Measurements from ENCODE around the gene LTBP4.
"Not testable (repeated sequence)": the region's sequence is repeated elsewhere in the genome, so short reads cannot be mapped to it uniquely, and the experiment has no call there.

Gene LTBP4

GRCh38 chr19:40624369-40625153 lies 23.4 kb downstream of the LTBP4 start:
- DNase-seq = not testable (repeated sequence)

- DNase-seq = no peak
Measured at GRCh38 chr19:40625406-40626120, 24.4 kb downstream of the LTBP4 start.

- no peak for DNase-seq
Measured at GRCh38 chr19:40626918-40627317, 25.7 kb downstream of the LTBP4 start.

- DNase-seq = no peak
Measured at GRCh38 chr19:40627486-40628279, 26.5 kb downstream of the LTBP4 start.

- DNase-seq = no peak
Measured at GRCh38 chr19:40629346-40629745, 28.2 kb downstream of the LTBP4 start.

GRCh38 chr19:40630571-40631160 lies 29.5 kb downstream of the LTBP4 start:
- no peak for DNase-seq

- no peak for DNase-seq
Measured at GRCh38 chr19:40632311-40633036, 31.3 kb downstream of the LTBP4 start.

- DNase-seq = no peak
Measured at GRCh38 chr19:40633207-40633606, 32.0 kb downstream of the LTBP4 start.

GRCh38 chr19:40638327-40638726 lies 37.2 kb downstream of the LTBP4 start:
- no peak for DNase-seq

GRCh38 chr19:40639638-40639982 lies 38.4 kb downstream of the LTBP4 start:
- DNase-seq = no peak

GRCh38 chr19:40640744-40641143 lies 39.6 kb downstream of the LTBP4 start:
- DNase-seq = no peak

GRCh38 chr19:40641281-40641680 lies 40.1 kb downstream of the LTBP4 start:
- no peak for DNase-seq

GRCh38 chr19:40642051-40642706 lies 41.0 kb downstream of the LTBP4 start:
- no peak for DNase-seq

GRCh38 chr19:40642757-40643305 lies 41.7 kb downstream of the LTBP4 start:
- no peak for DNase-seq

GRCh38 chr19:40646743-40647254 lies 45.6 kb downstream of the LTBP4 start:
- DNase-seq = no peak

GRCh38 chr19:40649903-40650675 lies 48.9 kb downstream of the LTBP4 start:
- not testable (repeated sequence) for DNase-seq

GRCh38 chr19:40650749-40651305 lies 49.7 kb downstream of the LTBP4 start:
- DNase-seq = no peak

- DNase-seq = not testable (repeated sequence)
Measured at GRCh38 chr19:40652303-40652702, 51.1 kb downstream of the LTBP4 start.

- not testable (repeated sequence) for DNase-seq
Measured at GRCh38 chr19:40655684-40656083, 54.5 kb downstream of the LTBP4 start.
